ENCODE results near the gene RNF7.
A peak's percentile ranks its signal among the peaks of the same experiment; 100 is the strongest.

RNF7 gene

DNA sequence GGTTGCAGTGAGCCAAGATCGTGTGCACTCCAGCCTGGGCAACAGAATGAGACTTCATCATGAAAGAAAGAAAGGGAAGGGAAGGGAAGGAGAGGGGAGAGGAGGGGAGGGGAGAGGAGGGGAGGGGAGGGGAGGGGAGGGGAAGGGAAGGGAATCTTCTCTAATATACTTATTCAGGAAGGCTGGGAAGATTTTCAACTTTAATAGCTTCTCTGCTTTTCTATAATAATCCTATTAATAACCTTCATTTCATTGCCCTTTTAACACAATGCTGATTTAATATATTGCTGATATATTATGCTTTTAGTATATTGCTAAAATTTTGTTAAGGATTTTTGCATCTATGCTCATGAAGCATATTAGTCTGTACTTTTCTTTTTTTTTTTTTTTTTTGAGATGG lies 23.4 kb upstream of the RNF7 start:
- Mint-ChIP-seq H3K36me3 (ENCODE audit: insufficient read depth) (peaks cover 3% of the 10 kb centered on the region), H3K9me3 (no peaks in the 10 kb centered on the region), H3K27me3 (peaks cover 17% of the 10 kb centered on the region), H3K4me3 (no peak overlapping the region), H3K4me1 (no peaks in the 10 kb centered on the region), H3K27ac (ENCODE audit: low read depth) (no peak overlapping the region)
- ATAC-seq (replicated peaks; ENCODE audit: extremely low read depth, poor library complexity, severe bottlenecking) (no peak), DNase-seq (ENCODE audit: low spot score in 2 of 2) (no peak)

DNA sequence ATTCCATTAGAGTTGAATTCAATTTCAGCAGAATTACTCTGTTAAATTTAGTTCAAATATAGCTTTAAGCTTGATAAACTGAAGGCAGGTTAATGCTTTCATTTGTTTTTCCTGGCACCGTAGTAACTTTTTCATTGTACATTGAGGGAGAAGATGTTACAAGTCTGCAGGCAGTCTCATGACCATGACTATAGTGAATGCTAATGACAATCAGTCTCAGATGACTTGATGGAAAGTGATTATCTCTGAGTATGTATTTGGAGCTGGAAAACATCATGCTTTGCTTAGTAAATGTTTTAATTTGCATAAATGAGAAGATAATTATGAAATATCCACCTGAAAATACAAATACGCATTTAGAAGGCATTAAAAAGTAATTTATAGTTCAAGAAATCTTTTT lies 16.0 kb upstream of the RNF7 start:
- H3K27ac Mint-ChIP-seq (ENCODE audit: low read depth): no peak overlapping the region
- H3K36me3 Mint-ChIP-seq (ENCODE audit: insufficient read depth): no peaks in the 10 kb centered on the region
- no peaks in the 10 kb centered on the region for H3K9me3 Mint-ChIP-seq
- H3K4me3 Mint-ChIP-seq: no peak overlapping the region
- no peak for DNase-seq (ENCODE audit: low spot score in 2 of 2)
- H3K4me1 Mint-ChIP-seq: no peaks in the 10 kb centered on the region
- no peak for ATAC-seq (replicated peaks; ENCODE audit: extremely low read depth, poor library complexity, severe bottlenecking)
- H3K27me3 Mint-ChIP-seq: peaks cover 31% of the 10 kb centered on the region

DNA sequence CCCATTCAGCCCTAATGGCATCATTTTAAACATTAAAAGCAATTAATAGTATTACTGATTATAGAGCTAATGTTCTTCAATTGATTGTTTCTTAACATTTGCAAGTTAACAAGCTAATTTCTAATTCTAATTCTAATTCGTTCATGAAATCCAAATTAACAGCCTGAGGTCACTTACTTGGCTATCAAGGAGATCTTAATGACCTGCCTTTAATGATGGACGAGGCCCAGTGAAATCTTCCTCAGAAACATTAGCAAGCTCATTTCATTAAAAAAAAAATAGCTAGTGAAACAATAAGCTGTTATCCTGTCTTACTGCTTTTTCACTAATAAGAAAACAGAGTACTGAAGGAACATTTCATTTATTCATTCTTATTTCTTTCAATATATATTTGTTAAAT lies 15.4 kb upstream of the RNF7 start:
- H3K4me3 Mint-ChIP-seq: no peak overlapping the region
- no peak overlapping the region for H3K27ac Mint-ChIP-seq (ENCODE audit: low read depth)
- no peaks in the 10 kb centered on the region for H3K4me1 Mint-ChIP-seq
- H3K9me3 Mint-ChIP-seq: no peaks in the 10 kb centered on the region
- ATAC-seq (replicated peaks; ENCODE audit: extremely low read depth, poor library complexity, severe bottlenecking) (no peak), DNase-seq (ENCODE audit: low spot score in 2 of 2) (no peak)
- H3K36me3 Mint-ChIP-seq (ENCODE audit: insufficient read depth): no peaks in the 10 kb centered on the region
- H3K27me3 Mint-ChIP-seq: peaks cover 31% of the 10 kb centered on the region

DNA sequence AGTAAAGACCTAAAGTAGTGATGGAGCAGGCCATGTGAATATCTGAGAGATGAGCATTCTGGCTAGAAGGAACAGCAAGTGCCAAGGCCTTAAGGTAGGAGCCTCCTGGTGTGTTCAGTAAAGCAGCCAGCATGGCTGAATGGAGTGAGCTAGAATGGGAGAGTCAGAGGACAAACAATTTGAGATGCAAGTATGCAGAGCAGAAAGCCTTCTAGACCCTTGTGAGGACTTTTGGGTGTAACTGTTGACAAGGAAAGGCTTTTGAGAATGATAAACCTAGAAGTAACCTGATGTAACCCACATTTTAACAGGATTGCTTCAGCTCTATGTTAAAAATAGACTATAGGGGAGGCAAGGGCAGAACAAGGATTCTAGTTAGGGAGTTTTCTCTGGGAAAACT lies 14.8 kb upstream of the RNF7 start:
- Mint-ChIP-seq H3K36me3 (ENCODE audit: insufficient read depth) (no peaks in the 10 kb centered on the region), H3K4me1 (no peaks in the 10 kb centered on the region), H3K9me3 (no peaks in the 10 kb centered on the region), H3K27ac (ENCODE audit: low read depth) (no peak overlapping the region), H3K27me3 (peaks cover 28% of the 10 kb centered on the region), H3K4me3 (no peak overlapping the region)
- DNase-seq (ENCODE audit: low spot score in 2 of 2) (no peak), ATAC-seq (replicated peaks; ENCODE audit: extremely low read depth, poor library complexity, severe bottlenecking) (no peak)

DNA sequence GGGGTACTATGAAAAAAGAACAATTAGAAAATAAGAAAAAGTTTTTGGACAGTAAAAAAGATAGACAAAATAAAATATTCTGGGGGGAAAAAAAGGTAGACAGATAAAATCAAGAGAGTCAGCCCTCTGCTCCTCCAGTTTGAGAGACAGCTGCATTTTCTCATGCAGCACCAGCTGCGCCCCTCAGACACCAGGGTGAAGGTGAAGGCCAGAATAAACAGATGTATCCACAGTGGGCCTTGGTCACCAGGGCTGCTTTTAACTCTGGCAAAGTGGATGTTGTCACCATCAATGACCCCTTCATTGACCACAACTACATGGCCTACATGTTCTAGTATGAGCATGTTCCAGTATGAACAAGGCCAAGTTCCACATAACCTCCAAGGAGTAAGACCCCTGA lies 13.9 kb upstream of the RNF7 start:
- DNase-seq (ENCODE audit: low spot score in 2 of 2) (no peak), ATAC-seq (replicated peaks; ENCODE audit: extremely low read depth, poor library complexity, severe bottlenecking) (no peak)
- H3K4me3 Mint-ChIP-seq: no peak overlapping the region
- H3K4me1 Mint-ChIP-seq: no peaks in the 10 kb centered on the region
- H3K9me3 Mint-ChIP-seq: no peaks in the 10 kb centered on the region
- H3K27me3 Mint-ChIP-seq: peaks cover 19% of the 10 kb centered on the region
- H3K36me3 Mint-ChIP-seq (ENCODE audit: insufficient read depth): no peaks in the 10 kb centered on the region
- H3K27ac Mint-ChIP-seq (ENCODE audit: low read depth): no peak overlapping the region

DNA sequence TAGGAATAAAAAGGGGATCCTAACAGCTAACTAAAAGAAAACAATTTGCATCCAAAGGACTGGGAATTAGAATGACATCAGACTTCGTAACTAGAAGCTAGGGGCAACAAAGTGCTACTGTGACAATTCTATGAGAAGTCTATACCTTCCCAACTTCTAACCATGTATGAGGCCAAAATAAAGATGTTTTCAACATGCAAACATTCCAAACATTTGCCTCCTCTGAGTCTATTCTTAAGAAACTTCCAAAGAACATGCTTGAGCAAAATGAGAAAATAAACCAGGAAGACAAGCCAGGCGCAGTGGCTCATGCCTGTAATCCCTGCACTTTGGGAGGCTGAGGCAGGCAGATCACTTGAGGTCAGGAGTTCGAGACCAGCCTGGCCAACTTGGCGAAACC lies 13.1 kb upstream of the RNF7 start:
- Mint-ChIP-seq H3K36me3 (ENCODE audit: insufficient read depth) (no peaks in the 10 kb centered on the region), H3K4me1 (no peaks in the 10 kb centered on the region)

DNA sequence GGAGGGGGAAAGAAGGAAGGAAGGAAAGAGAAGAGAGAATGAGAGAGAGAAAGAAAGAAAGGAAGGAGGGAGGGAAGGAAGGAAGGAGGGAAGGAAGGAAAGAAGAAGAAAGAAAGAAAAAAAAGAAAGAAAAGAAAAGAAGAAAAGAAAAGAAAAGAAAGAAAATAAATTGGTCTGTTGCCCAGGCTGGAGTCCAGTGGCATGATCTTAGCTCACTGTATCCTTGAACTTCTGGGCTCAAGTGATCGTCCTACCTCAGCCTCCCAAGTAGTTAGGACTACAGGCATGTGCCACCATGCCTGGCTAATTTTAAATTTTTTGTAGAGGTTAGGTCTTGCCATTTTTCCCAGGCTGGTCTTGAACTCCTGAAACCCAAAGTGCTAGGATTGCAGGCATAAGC lies 11.6 kb upstream of the RNF7 start:
- Mint-ChIP-seq H3K27me3 (peaks cover 3% of the 10 kb centered on the region), H3K27ac (ENCODE audit: low read depth) (no peak overlapping the region), H3K4me3 (no peak overlapping the region), H3K36me3 (ENCODE audit: insufficient read depth) (no peaks in the 10 kb centered on the region), H3K9me3 (no peaks in the 10 kb centered on the region), H3K4me1 (no peaks in the 10 kb centered on the region)
- DNase-seq (ENCODE audit: low spot score in 2 of 2) (no peak), ATAC-seq (replicated peaks; ENCODE audit: extremely low read depth, poor library complexity, severe bottlenecking) (no peak)

More for the DNA sequence above, 13.1 kb upstream of the RNF7 start:
- no peak overlapping the region for H3K4me3 Mint-ChIP-seq
- DNase-seq (ENCODE audit: low spot score in 2 of 2): no peak
- no peaks in the 10 kb centered on the region for H3K9me3 Mint-ChIP-seq
- H3K27me3 Mint-ChIP-seq: peaks cover 12% of the 10 kb centered on the region
- H3K27ac Mint-ChIP-seq (ENCODE audit: low read depth): no peak overlapping the region
- no peak for ATAC-seq (replicated peaks; ENCODE audit: extremely low read depth, poor library complexity, severe bottlenecking)

DNA sequence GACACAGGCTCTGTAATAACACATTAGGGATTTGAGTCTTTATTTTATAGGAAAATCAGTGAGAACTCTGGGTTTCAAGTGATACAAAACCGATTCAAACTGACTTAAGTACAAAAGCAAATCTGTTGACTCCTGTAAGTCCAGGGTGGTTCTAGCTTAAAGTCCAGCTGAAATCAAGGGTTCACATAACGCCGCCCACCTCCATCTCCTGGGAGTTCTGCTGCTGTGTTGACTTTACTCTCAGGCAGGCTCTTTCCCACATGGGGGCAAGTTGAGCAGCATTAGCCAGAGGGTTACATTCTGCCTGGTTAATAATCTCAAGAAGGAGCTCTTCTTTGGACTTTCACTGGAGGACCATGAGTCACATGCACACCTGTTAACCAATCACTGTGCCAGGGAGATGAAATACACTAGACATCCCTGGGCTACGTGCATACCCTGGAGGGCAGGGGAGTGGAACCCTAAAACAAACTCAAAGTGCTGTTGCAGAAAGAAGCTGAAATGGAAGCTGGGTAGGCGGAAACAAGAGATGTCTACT lies 9.7 kb upstream of the RNF7 start:
- Mint-ChIP-seq H3K9me3 (no peaks in the 10 kb centered on the region), H3K36me3 (ENCODE audit: insufficient read depth) (no peaks in the 10 kb centered on the region), H3K27me3 (no peaks in the 10 kb centered on the region), H3K4me3 (no peak overlapping the region), H3K27ac (ENCODE audit: low read depth) (no peak overlapping the region), H3K4me1 (no peaks in the 10 kb centered on the region)
- no peak for ATAC-seq (replicated peaks; ENCODE audit: extremely low read depth, poor library complexity, severe bottlenecking)
- DNase-seq (ENCODE audit: low spot score in 2 of 2): no peak

DNA sequence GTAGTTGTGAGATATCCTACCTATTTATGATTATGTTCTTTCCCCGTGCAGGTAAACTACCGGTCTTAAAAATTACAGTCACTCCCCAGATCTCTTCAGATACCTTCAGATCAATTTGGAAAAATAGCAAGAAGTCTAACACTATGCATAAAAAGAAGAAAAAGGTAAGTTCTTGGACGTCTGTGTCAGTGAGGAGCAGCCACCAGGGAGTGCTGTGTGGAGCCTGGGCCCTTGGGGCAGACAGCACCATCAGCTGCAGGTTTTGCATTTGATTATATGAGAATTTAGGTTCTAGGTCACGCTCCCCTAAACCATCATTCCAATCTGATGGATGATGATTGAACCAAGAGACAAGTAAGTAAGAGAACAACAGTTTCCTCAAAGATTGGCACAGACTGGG lies 8.9 kb upstream of the RNF7 start:
- Mint-ChIP-seq H3K27ac (ENCODE audit: low read depth) (no peak overlapping the region), H3K27me3 (no peaks in the 10 kb centered on the region), H3K4me1 (no peaks in the 10 kb centered on the region), H3K36me3 (ENCODE audit: insufficient read depth) (no peaks in the 10 kb centered on the region), H3K4me3 (no peak overlapping the region), H3K9me3 (no peaks in the 10 kb centered on the region)
- DNase-seq (ENCODE audit: low spot score in 2 of 2) (no peak), ATAC-seq (replicated peaks; ENCODE audit: extremely low read depth, poor library complexity, severe bottlenecking) (no peak)

DNA sequence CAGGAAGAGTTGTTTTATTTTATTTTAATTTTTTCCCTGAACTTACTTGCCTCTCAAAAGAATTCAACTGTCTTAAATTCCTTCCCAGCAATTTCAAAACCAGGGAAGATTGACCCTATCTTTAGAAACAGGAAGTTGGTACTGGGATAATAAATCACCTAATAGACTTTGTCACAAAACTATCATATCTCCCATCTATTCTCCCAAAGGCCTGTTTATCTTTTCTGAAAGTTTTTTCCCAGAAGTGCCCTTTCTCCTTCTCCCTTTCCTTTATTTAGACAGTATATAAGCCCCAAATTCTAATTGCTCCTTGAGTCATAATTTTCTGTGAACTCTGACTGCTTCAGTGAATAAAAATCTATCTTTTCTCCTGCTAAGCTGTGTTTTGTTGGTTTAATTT lies 2.9 kb upstream of the RNF7 start:
- H3K27ac Mint-ChIP-seq (ENCODE audit: low read depth): peak overlapping the region; percentile 42
- peaks cover 13% of the 10 kb centered on the region for H3K36me3 Mint-ChIP-seq (ENCODE audit: insufficient read depth)

DNA sequence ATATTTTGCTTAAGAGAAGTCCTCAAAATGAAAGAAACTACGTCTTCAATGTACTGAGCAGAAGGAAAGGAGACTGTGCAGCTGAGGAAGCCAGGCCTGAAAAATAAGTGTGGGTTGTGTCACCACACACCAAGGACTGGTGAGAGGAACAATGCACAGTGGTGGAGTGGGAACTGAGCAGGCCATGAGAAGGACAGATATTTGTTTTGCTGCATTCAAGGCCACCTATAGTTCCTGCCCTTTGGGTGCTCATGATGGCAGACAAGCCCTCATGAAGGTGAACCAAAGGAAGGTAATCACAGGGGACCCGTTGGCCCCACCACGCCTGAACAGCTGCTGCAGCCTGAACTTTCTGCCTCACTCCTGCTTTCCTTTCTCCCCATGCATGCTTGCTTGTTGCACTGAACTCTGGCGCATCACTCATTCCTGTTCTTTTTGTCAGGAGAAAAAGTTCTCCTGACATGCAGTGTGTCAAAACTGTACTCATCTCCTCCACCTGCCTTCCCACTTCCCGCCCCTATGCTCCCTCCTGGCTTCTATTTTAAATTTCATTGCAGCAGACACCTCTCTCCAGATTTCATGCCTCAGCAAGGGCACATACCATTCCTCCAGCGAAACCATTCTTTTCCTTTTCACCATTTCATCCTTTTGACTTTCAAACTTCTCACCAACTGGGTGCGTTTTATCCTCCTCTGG lies 2.2 kb upstream of the RNF7 start:
- Mint-ChIP-seq H3K9me3 (no peaks in the 10 kb centered on the region), H3K27me3 (no peaks in the 10 kb centered on the region), H3K36me3 (ENCODE audit: insufficient read depth) (peaks cover 13% of the 10 kb centered on the region), H3K4me3 (no peak overlapping the region), H3K4me1 (peaks cover 11% of the 10 kb centered on the region), H3K27ac (ENCODE audit: low read depth) (no peak overlapping the region)
- DNase-seq (ENCODE audit: low spot score in 2 of 2): no peak
- ATAC-seq (replicated peaks; ENCODE audit: extremely low read depth, poor library complexity, severe bottlenecking): no peak

More for the DNA sequence above, 2.9 kb upstream of the RNF7 start:
- DNase-seq (ENCODE audit: low spot score in 2 of 2) (no peak), ATAC-seq (replicated peaks; ENCODE audit: extremely low read depth, poor library complexity, severe bottlenecking) (no peak)
- peaks cover 7% of the 10 kb centered on the region for H3K4me1 Mint-ChIP-seq
- H3K4me3 Mint-ChIP-seq: no peak overlapping the region
- H3K9me3 Mint-ChIP-seq: no peaks in the 10 kb centered on the region
- H3K27me3 Mint-ChIP-seq: no peaks in the 10 kb centered on the region

DNA sequence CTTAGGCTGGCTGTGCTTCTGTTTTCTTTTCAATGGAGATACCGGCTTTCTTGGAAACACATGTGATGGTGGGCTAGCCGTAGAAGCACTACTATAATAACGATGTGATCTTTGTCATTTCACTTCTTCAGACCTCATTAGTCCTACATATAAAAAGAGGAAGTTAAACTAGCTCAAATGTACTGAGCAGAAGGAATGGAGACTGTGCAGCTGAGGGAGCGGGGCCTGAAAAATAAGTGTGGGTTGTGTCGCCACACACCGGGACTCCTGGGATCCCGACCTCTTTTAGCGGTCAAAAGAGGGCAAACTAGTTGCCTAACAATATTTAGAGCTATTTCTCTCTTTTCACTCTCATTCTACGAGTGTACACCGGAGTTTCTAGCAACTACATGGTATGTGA lies 1.0 kb upstream of the RNF7 start:
- Mint-ChIP-seq H3K4me3 (no peak overlapping the region), H3K27me3 (no peaks in the 10 kb centered on the region), H3K4me1 (peaks cover 20% of the 10 kb centered on the region), H3K9me3 (no peaks in the 10 kb centered on the region), H3K36me3 (ENCODE audit: insufficient read depth) (peaks cover 15% of the 10 kb centered on the region), H3K27ac (ENCODE audit: low read depth) (no peak overlapping the region)
- DNase-seq (ENCODE audit: low spot score in 2 of 2) (no peak), ATAC-seq (replicated peaks; ENCODE audit: extremely low read depth, poor library complexity, severe bottlenecking) (no peak)

DNA sequence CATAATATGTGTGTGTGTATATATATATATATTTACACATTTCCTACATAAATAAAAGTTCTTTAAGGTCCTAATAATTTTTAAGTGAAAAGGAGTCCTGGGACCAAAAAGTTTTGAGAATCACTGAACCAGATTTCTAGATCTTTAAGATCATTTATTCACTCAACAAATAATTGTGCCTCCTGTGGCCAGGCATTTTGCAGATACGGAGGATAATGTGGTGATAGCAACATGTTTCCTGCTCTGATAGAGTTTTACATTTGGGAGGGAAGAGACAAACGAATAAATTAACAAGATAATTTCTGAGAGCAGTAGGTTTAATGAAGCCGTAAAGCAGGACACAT lies 448 bp upstream of the RNF7 start:
- H3K27ac Mint-ChIP-seq (ENCODE audit: low read depth): peak overlapping the region; percentile 98
- peak overlapping the region; percentile 97 for H3K4me3 Mint-ChIP-seq
- no peak for ATAC-seq (replicated peaks; ENCODE audit: extremely low read depth, poor library complexity, severe bottlenecking)
- no peaks in the 10 kb centered on the region for H3K9me3 Mint-ChIP-seq
- H3K4me1 Mint-ChIP-seq: peaks cover 23% of the 10 kb centered on the region
- H3K27me3 Mint-ChIP-seq: no peaks in the 10 kb centered on the region
- H3K36me3 Mint-ChIP-seq (ENCODE audit: insufficient read depth): peaks cover 18% of the 10 kb centered on the region
- DNase-seq (ENCODE audit: low spot score in 2 of 2): no peak

All from central memory CD8-positive, alpha-beta T cell (primary cell).